ENCODE data around the gene DMTF1. TPM values are rescaled to one million over a fixed set of nuclear protein-coding genes. Genes with fewer than 3 reads are reported as not detected.

Gene DMTF1
- polyA plus RNA-seq, 1 of the 3 experiments (the other 2 are of a cell fraction): 108 TPM

DNA sequence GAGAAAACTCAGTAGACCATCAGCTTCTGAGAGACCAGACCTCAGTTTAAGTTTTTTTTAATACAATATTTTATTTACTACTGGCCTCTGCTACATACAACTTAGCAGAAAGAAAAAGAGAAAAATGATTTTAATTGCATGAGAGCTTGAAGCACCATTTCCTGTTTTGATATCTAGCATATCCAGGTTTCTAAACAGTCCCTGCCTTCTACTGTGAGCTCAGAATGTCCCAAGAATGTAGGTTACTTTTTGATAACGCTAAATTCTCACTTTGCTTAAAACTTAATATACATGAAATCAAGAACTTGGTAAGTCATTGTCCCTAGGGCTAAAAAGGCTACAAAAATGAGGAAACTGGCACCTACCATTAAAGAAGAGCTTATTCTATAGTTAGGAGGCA lies 60.2 kb downstream of the DMTF1 start:
- no peak overlapping the region for H3K4me3 ChIP-seq (ENCODE audit: low read depth in 2 of 2, low read length in 1 of 2)
- H3K27me3 ChIP-seq (ENCODE audit: insufficient read depth): no peaks in the 10 kb centered on the region
- no peak for TF ChIP-seq GABPA (IDR thresholded peaks at IDR 0.05; ENCODE audit: low read depth)
- TF ChIP-seq, protein P1, sequence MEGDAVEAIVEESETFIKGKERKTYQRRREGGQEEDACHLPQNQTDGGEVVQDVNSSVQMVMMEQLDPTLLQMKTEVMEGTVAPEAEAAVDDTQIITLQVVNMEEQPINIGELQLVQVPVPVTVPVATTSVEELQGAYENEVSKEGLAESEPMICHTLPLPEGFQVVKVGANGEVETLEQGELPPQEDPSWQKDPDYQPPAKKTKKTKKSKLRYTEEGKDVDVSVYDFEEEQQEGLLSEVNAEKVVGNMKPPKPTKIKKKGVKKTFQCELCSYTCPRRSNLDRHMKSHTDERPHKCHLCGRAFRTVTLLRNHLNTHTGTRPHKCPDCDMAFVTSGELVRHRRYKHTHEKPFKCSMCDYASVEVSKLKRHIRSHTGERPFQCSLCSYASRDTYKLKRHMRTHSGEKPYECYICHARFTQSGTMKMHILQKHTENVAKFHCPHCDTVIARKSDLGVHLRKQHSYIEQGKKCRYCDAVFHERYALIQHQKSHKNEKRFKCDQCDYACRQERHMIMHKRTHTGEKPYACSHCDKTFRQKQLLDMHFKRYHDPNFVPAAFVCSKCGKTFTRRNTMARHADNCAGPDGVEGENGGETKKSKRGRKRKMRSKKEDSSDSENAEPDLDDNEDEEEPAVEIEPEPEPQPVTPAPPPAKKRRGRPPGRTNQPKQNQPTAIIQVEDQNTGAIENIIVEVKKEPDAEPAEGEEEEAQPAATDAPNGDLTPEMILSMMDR (IDR thresholded peaks at IDR 0.05): no peak
- no peak for TF ChIP-seq FOXJ3 (CRISPR knock-in tag; IDR thresholded peaks at IDR 0.05)
- no peak for TF ChIP-seq RAD21 (IDR thresholded peaks at IDR 0.05; ENCODE audit: low read length)
- TF ChIP-seq ELF1 (IDR thresholded peaks at IDR 0.05): no peak
- TF ChIP-seq, protein P2, sequence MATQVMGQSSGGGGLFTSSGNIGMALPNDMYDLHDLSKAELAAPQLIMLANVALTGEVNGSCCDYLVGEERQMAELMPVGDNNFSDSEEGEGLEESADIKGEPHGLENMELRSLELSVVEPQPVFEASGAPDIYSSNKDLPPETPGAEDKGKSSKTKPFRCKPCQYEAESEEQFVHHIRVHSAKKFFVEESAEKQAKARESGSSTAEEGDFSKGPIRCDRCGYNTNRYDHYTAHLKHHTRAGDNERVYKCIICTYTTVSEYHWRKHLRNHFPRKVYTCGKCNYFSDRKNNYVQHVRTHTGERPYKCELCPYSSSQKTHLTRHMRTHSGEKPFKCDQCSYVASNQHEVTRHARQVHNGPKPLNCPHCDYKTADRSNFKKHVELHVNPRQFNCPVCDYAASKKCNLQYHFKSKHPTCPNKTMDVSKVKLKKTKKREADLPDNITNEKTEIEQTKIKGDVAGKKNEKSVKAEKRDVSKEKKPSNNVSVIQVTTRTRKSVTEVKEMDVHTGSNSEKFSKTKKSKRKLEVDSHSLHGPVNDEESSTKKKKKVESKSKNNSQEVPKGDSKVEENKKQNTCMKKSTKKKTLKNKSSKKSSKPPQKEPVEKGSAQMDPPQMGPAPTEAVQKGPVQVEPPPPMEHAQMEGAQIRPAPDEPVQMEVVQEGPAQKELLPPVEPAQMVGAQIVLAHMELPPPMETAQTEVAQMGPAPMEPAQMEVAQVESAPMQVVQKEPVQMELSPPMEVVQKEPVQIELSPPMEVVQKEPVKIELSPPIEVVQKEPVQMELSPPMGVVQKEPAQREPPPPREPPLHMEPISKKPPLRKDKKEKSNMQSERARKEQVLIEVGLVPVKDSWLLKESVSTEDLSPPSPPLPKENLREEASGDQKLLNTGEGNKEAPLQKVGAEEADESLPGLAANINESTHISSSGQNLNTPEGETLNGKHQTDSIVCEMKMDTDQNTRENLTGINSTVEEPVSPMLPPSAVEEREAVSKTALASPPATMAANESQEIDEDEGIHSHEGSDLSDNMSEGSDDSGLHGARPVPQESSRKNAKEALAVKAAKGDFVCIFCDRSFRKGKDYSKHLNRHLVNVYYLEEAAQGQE (IDR thresholded peaks at IDR 0.05; ENCODE audit: low read depth, low read length): no peak
- TF ChIP-seq YY1 (IDR thresholded peaks at IDR 0.05; ENCODE audit: low read depth): no peak
- no peak for TF ChIP-seq EZH2phosphoT487 (IDR thresholded peaks at IDR 0.05; ENCODE audit: borderline replicate concordance, low read depth)
- no peak for TF ChIP-seq EP300 (IDR thresholded peaks at IDR 0.05; ENCODE audit: borderline replicate concordance in 1 of 2, low read depth in 1 of 2, low read length in 1 of 2)
- TF ChIP-seq, protein P3, sequence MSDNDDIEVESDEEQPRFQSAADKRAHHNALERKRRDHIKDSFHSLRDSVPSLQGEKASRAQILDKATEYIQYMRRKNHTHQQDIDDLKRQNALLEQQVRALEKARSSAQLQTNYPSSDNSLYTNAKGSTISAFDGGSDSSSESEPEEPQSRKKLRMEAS (IDR thresholded peaks at IDR 0.05; ENCODE audit: low read depth): no peak
- TF ChIP-seq NRF1 (IDR thresholded peaks at IDR 0.05; ENCODE audit: low read depth, low read length): no peak
- no peak for TF ChIP-seq RCOR1 (IDR thresholded peaks at IDR 0.05; ENCODE audit: low read length)
- TF ChIP-seq RXRA (IDR thresholded peaks at IDR 0.05; ENCODE audit: borderline replicate concordance, low read depth): no peak
- TF ChIP-seq GATA2 (CRISPR knock-in tag; IDR thresholded peaks at IDR 0.05): no peak
- TF ChIP-seq MXI1 (IDR thresholded peaks at IDR 0.05; ENCODE audit: low read depth, low read length): no peak
- TF ChIP-seq, protein P4, sequence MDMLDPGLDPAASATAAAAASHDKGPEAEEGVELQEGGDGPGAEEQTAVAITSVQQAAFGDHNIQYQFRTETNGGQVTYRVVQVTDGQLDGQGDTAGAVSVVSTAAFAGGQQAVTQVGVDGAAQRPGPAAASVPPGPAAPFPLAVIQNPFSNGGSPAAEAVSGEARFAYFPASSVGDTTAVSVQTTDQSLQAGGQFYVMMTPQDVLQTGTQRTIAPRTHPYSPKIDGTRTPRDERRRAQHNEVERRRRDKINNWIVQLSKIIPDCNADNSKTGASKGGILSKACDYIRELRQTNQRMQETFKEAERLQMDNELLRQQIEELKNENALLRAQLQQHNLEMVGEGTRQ (IDR thresholded peaks at IDR 0.05; ENCODE audit: borderline replicate concordance, low read depth, low read length): no peak
- TF ChIP-seq, protein P5, sequence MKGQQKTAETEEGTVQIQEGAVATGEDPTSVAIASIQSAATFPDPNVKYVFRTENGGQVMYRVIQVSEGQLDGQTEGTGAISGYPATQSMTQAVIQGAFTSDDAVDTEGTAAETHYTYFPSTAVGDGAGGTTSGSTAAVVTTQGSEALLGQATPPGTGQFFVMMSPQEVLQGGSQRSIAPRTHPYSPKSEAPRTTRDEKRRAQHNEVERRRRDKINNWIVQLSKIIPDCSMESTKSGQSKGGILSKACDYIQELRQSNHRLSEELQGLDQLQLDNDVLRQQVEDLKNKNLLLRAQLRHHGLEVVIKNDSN (IDR thresholded peaks at IDR 0.05; ENCODE audit: borderline replicate concordance, low read depth): no peak
- no peak for TF ChIP-seq SMC3 (IDR thresholded peaks at IDR 0.05; ENCODE audit: low read depth, low read length)
- TF ChIP-seq TCF12 (IDR thresholded peaks at IDR 0.05): no peak
- TF ChIP-seq, protein P6, sequence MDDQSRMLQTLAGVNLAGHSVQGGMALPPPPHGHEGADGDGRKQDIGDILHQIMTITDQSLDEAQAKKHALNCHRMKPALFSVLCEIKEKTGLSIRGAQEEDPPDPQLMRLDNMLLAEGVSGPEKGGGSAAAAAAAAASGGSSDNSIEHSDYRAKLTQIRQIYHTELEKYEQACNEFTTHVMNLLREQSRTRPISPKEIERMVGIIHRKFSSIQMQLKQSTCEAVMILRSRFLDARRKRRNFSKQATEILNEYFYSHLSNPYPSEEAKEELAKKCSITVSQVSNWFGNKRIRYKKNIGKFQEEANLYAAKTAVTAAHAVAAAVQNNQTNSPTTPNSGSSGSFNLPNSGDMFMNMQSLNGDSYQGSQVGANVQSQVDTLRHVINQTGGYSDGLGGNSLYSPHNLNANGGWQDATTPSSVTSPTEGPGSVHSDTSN (IDR thresholded peaks at IDR 0.05): no peak
- H3K79me2 ChIP-seq (ENCODE audit: insufficient read depth): peaks cover 69% of the 10 kb centered on the region
- ChIA-PET CTCF (interaction anchor here (0.9 to 1.4 kb wide), 4 partner anchors 19 to 153 kb away, joined by 3 to 4 read pairs (median 3); partner anchors contain the start of genes DMTF1 and ELAPOR2), POLR2A (no interaction called here)
- H2AFZ ChIP-seq (ENCODE audit: low read depth): no peak overlapping the region
- peaks cover 0 to 23% of the 10 kb centered on the region in 2 experiments for H3K36me3 ChIP-seq (replicated peaks in 1 of 2; ENCODE audit: control insufficient read depth in 1 of 2, insufficient read depth in 2 of 2, low read length in 1 of 2)
- peaks cover 3% of the 10 kb centered on the region for H3F3A ChIP-seq (replicated peaks; ENCODE audit: insufficient read depth)
- WGBS (ENCODE audit: low lambda C conversion rate): 97% methylated on average over 1 of the region's 1 CpG
- H3K9me2 ChIP-seq: no peaks in the 10 kb centered on the region
- H3K9me3 ChIP-seq: no peaks in the 10 kb centered on the region
- H3K4me2 ChIP-seq: no peak overlapping the region
- no peak overlapping the region for H3K27ac ChIP-seq (ENCODE audit: low read depth in 2 of 2, low read length in 1 of 2)
- H4K20me1 ChIP-seq (ENCODE audit: insufficient read depth): no peaks in the 10 kb centered on the region; the same call in 1 of the 2 replicates
- DNase-seq: no peak
- peaks cover 0 to 6% of the 10 kb centered on the region in 2 experiments; a peak in 2 of 4 replicates for H3K4me1 ChIP-seq (ENCODE audit: control insufficient read depth in 1 of 2, insufficient read depth in 2 of 2, low read depth in 1 of 2, low read length in 1 of 2)
- no peak overlapping the region for H3K9ac ChIP-seq
